HG02678 (cell line): ENCODE data around the gene STARD8.

Source experiments
- ATAC-seq: cut with Tn5 transposase; IDR thresholded peaks from one replicate; pipeline ENCODE4 v1.9.1; 2021; ENCODE audit warnings: mild to moderate bottlenecking, moderate library complexity; ENCODE audit not compliant: unreplicated experiment

STARD8 gene

GRCh38 chrX:68710870-68711576 lies 63.6 kb downstream of the STARD8 start:
- ATAC-seq = no peak

DNA sequence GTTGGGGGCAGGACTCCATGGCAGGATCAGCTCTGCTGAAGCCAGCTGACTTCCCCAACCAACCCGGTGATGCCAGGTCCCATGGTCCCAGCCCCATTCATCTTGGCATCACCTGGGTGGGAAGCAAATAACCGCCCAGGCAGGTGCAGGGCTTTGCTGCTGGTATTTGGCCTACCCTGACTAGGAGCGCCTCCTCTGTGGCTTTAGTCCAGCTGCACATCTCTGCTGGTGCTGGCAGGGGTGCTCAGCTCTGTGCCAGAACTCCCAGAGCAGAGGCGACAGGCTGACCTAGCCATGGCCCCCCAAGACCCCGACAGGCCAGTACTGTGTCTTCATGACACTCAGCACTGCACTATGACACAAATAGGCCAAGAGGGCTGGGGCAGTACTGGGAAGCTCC lies 64.4 kb downstream of the STARD8 start:
- no peak for ATAC-seq

DNA sequence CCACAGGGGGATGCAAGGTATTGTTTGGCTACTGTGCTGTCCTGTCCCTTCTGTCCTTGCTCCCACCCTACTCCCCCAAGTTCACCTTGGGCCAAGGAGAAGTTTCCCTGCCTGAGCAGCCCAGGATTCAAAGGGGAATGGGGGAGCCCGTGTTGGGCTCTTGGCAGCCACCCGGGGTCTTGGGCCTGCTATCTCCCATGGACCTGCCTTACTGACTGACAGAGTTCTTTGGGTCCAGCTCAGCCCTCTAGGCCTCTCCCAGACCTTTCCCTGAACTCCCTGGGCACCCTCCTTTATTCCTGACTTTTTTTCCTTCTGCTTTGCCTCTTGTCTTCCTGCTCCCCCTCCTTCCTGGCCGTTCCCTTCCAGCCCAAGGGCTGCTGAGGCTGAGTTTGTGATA lies 67.4 kb downstream of the STARD8 start:
- no peak for ATAC-seq

DNA sequence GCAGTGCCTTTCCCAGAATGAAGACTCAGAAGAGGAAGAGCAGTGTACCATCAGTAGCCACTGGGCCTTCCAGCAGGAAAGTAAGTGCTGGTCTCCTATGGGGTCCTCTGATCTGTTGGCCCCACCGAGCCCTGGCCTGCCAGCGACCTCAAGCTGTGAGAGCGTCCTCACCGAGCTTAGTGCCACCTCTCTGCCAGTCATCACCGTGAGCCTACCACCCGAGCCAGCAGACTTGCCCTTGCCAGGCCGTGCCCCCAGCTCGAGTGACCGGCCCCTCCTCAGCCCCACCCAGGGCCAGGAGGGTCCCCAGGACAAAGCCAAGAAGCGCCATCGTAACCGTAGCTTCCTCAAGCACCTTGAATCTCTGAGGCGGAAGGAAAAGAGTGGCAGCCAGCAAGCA lies 69.7 kb downstream of the STARD8 start:
- no peak for ATAC-seq

- ATAC-seq = no peak
These were observed 70.4 kb downstream of the STARD8 start for GRCh38 chrX:68717663-68718442.

DNA sequence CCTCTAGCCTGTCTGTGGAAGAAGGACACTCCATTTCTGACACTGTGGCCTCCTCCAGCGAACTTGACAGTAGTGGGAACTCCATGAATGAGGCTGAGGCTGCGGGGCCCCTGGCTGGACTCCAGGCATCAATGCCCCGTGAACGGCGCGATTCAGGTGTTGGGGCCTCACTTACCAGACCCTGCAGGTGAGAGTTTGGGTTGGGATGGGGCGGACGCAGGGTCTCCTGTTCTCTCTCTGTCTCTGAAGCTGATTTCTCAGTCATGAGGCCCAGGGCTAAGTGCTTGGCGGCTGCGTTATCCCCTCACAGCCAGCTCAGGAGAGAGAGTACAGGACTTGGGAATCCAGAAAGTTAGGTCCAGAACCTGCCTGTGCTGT lies 71.0 kb downstream of the STARD8 start:
- no peak for ATAC-seq

- ATAC-seq = no peak
These were observed 71.9 kb downstream of the STARD8 start for GRCh38 chrX:68719181-68719903.

GRCh38 chrX:68719904-68720614 lies 72.6 kb downstream of the STARD8 start:
- ATAC-seq = no peak

DNA sequence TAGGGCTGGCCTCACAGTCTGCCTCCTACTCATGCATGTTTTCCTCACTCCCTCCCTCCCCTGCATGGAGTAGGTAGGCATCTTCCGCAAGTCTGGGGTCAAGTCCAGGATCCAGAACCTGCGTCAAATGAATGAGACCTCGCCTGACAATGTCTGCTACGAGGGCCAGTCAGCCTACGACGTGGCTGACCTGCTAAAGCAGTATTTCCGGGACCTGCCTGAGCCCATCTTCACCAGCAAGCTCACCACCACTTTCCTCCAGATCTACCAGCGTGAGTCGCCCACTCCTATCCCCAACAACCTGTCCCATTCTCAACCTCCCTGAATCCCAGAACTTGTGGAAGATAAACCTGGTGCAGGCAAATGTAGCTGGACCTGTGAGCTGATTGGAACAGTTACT lies 73.4 kb downstream of the STARD8 start:
- ATAC-seq = no peak

DNA sequence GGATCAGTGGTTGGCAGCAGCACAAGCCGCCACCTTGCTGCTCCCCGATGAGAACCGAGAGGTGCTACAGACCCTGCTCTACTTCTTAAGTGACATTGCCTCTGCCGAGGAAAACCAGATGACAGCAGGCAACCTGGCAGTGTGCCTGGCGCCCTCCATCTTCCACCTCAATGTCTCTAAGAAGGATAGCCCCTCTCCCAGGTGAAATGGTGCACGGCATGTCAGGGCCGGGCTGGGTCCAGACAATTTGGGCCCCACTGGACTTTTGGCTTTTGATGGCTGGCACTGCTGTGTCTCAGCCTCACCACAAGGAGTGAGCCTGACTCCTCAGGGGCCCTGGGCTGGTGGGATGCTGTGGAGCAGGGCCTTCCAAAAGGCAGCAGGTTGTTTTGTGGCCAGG lies 74.1 kb downstream of the STARD8 start:
- no peak for ATAC-seq

- no peak for ATAC-seq
These were observed 74.8 kb downstream of the STARD8 start for GRCh38 chrX:68721991-68722860.

- ATAC-seq = no peak
These were observed 76.2 kb downstream of the STARD8 start for GRCh38 chrX:68723491-68724155.

- no peak for ATAC-seq
These were observed 77.1 kb downstream of the STARD8 start for GRCh38 chrX:68724531-68725020.

GRCh38 chrX:68725756-68726365 lies 78.4 kb downstream of the STARD8 start:
- ATAC-seq = no peak

- no peak for ATAC-seq
These were observed 78.9 kb downstream of the STARD8 start for GRCh38 chrX:68726366-68726765.

GRCh38 chrX:68727696-68728095 lies 80.2 kb downstream of the STARD8 start:
- ATAC-seq = no peak

DNA sequence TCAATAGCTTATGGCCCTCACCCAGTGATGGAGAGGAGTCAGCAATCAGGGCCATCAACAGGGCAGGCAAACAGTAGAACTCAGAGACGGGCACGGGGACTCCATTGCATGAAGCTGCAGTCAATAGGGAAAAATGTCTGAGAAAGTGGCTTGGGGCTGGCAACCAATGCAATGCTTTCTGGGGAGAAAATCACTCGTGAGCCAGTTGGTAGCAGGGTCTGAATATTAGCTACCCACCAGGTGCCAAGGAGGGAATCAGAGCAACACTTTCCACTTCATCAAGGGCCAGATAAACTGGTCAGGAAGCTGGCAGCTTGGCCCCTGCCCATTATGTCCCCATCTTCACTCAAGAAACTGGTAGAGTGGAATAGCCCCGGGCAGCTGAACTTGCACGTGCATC lies 80.7 kb downstream of the STARD8 start:
- no peak for ATAC-seq

- ATAC-seq = no peak
These were observed 83.8 kb downstream of the STARD8 start for GRCh38 chrX:68731254-68731653.

DNA sequence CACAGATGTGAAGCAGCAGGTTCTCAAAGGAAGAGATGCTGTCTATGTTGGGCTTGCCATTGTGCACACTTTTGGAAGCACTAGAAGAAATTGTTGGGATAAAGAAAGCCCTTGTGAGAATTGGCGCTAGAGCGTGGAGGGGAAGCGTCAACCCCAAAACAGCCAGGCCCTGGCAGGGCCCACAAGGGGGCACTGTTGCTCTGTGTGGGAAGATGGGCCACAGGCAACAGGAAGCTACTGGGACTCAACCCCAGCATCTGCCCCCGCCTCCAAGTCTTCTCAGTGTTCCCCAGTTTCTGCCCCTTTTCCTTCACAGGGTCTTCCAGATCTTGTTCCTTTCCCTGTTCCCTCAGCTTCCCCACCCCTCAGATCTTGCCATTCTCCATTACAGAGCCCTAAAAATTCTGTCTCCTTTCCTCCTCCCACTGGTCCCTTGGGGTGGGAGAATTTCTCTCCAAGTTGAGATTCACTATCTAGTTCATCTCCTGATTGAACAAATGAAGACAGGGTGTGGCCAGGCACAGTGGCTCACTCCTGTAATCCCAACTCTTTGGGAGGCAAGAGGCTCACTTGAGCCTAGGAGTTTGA lies 85.5 kb downstream of the STARD8 start:
- ATAC-seq = peak; percentile 59
